ENCODE measurements around the gene ANKRD35.

The ANKRD35 gene

GRCh38 chr1:145879775-145880174 is 5.9 kb downstream of the ANKRD35 start:
- Histone ChIP-seq H3K27ac (ENCODE audit: insufficient read depth, low read length, poor library complexity, severe bottlenecking) (no peak overlapping the region), H3K9me3 (ENCODE audit: control insufficient read depth, low read length) (no peaks in the 10 kb centered on the region), H3K4me3 (ENCODE audit: insufficient read depth, low read depth, low read length, poor library complexity, severe bottlenecking) (no peak overlapping the region), H3K36me3 (ENCODE audit: control insufficient read depth, insufficient read depth, low read length) (no peaks in the 10 kb centered on the region), H3K4me1 (ENCODE audit: control insufficient read depth, insufficient read depth, low read length, poor library complexity, severe bottlenecking) (no peaks in the 10 kb centered on the region), H3K27me3 (replicated peaks; ENCODE audit: control insufficient read depth, insufficient read depth, low read length, poor library complexity, severe bottlenecking) (peaks cover 8% of the 10 kb centered on the region)
- DNase-seq = no peak

- Histone ChIP-seq H3K36me3 (ENCODE audit: control insufficient read depth, insufficient read depth, low read length) (no peaks in the 10 kb centered on the region), H3K4me3 (ENCODE audit: insufficient read depth, low read depth, low read length, poor library complexity, severe bottlenecking) (no peak overlapping the region), H3K9me3 (ENCODE audit: control insufficient read depth, low read length) (no peaks in the 10 kb centered on the region), H3K4me1 (ENCODE audit: control insufficient read depth, insufficient read depth, low read length, poor library complexity, severe bottlenecking) (no peaks in the 10 kb centered on the region), H3K27me3 (replicated peaks; ENCODE audit: control insufficient read depth, insufficient read depth, low read length, poor library complexity, severe bottlenecking) (no peaks in the 10 kb centered on the region), H3K27ac (ENCODE audit: insufficient read depth, low read length, poor library complexity, severe bottlenecking) (no peak overlapping the region)
- DNase-seq = no peak
These were observed 6.9 kb downstream of the ANKRD35 start for GRCh38 chr1:145878724-145879123.

- Histone ChIP-seq H3K36me3 (ENCODE audit: control insufficient read depth, insufficient read depth, low read length) (no peaks in the 10 kb centered on the region), H3K27me3 (replicated peaks; ENCODE audit: control insufficient read depth, insufficient read depth, low read length, poor library complexity, severe bottlenecking) (no peaks in the 10 kb centered on the region), H3K4me1 (ENCODE audit: control insufficient read depth, insufficient read depth, low read length, poor library complexity, severe bottlenecking) (no peaks in the 10 kb centered on the region), H3K4me3 (ENCODE audit: insufficient read depth, low read depth, low read length, poor library complexity, severe bottlenecking) (no peak overlapping the region), H3K27ac (ENCODE audit: insufficient read depth, low read length, poor library complexity, severe bottlenecking) (no peak overlapping the region), H3K9me3 (ENCODE audit: control insufficient read depth, low read length) (no peaks in the 10 kb centered on the region)
- no peak for DNase-seq
These were observed 7.7 kb downstream of the ANKRD35 start for GRCh38 chr1:145877923-145878486.

GRCh38 chr1:145874646-145875045 is 11.0 kb downstream of the ANKRD35 start:
- no peak overlapping the region for H3K4me3 ChIP-seq (ENCODE audit: insufficient read depth, low read depth, low read length, poor library complexity, severe bottlenecking)
- H3K36me3 ChIP-seq (ENCODE audit: control insufficient read depth, insufficient read depth, low read length) = no peaks in the 10 kb centered on the region
- no peak for DNase-seq
- H3K4me1 ChIP-seq (ENCODE audit: control insufficient read depth, insufficient read depth, low read length, poor library complexity, severe bottlenecking) = peaks cover 6% of the 10 kb centered on the region
- H3K27ac ChIP-seq (ENCODE audit: insufficient read depth, low read length, poor library complexity, severe bottlenecking) = no peak overlapping the region
- no peaks in the 10 kb centered on the region for H3K9me3 ChIP-seq (ENCODE audit: control insufficient read depth, low read length)
- no peaks in the 10 kb centered on the region for H3K27me3 ChIP-seq (replicated peaks; ENCODE audit: control insufficient read depth, insufficient read depth, low read length, poor library complexity, severe bottlenecking)

- Histone ChIP-seq H3K36me3 (ENCODE audit: control insufficient read depth, insufficient read depth, low read length) (no peaks in the 10 kb centered on the region), H3K9me3 (ENCODE audit: control insufficient read depth, low read length) (no peaks in the 10 kb centered on the region), H3K4me1 (ENCODE audit: control insufficient read depth, insufficient read depth, low read length, poor library complexity, severe bottlenecking) (peaks cover 6% of the 10 kb centered on the region), H3K27me3 (replicated peaks; ENCODE audit: control insufficient read depth, insufficient read depth, low read length, poor library complexity, severe bottlenecking) (no peaks in the 10 kb centered on the region), H3K4me3 (ENCODE audit: insufficient read depth, low read depth, low read length, poor library complexity, severe bottlenecking) (peak overlapping the region; percentile 42), H3K27ac (ENCODE audit: insufficient read depth, low read length, poor library complexity, severe bottlenecking) (no peak overlapping the region)
- DNase-seq = no peak
These were observed 13.4 kb downstream of the ANKRD35 start for GRCh38 chr1:145871994-145872924.

- H3K4me1 ChIP-seq (ENCODE audit: control insufficient read depth, insufficient read depth, low read length, poor library complexity, severe bottlenecking) = peaks cover 6% of the 10 kb centered on the region
- no peak overlapping the region for H3K27ac ChIP-seq (ENCODE audit: insufficient read depth, low read length, poor library complexity, severe bottlenecking)
- H3K4me3 ChIP-seq (ENCODE audit: insufficient read depth, low read depth, low read length, poor library complexity, severe bottlenecking) = no peak overlapping the region
- H3K9me3 ChIP-seq (ENCODE audit: control insufficient read depth, low read length) = no peaks in the 10 kb centered on the region
- no peak for DNase-seq
- H3K36me3 ChIP-seq (ENCODE audit: control insufficient read depth, insufficient read depth, low read length) = no peaks in the 10 kb centered on the region
- no peaks in the 10 kb centered on the region for H3K27me3 ChIP-seq (replicated peaks; ENCODE audit: control insufficient read depth, insufficient read depth, low read length, poor library complexity, severe bottlenecking)
These were observed 17.4 kb downstream of the ANKRD35 start for GRCh38 chr1:145868232-145868631.

GRCh38 chr1:145863282-145864018 is 22.2 kb downstream of the ANKRD35 start:
- no peak for DNase-seq
- no peaks in the 10 kb centered on the region for H3K36me3 ChIP-seq (ENCODE audit: control insufficient read depth, insufficient read depth, low read length)
- H3K27me3 ChIP-seq (replicated peaks; ENCODE audit: control insufficient read depth, insufficient read depth, low read length, poor library complexity, severe bottlenecking) = no peaks in the 10 kb centered on the region
- H3K27ac ChIP-seq (ENCODE audit: insufficient read depth, low read length, poor library complexity, severe bottlenecking) = no peak overlapping the region
- H3K4me1 ChIP-seq (ENCODE audit: control insufficient read depth, insufficient read depth, low read length, poor library complexity, severe bottlenecking) = no peaks in the 10 kb centered on the region
- H3K9me3 ChIP-seq (ENCODE audit: control insufficient read depth, low read length) = no peaks in the 10 kb centered on the region
- H3K4me3 ChIP-seq (ENCODE audit: insufficient read depth, low read depth, low read length, poor library complexity, severe bottlenecking) = no peak overlapping the region

- peak; percentile 48 to 73 (median 62) for DNase-seq
- Histone ChIP-seq H3K36me3 (ENCODE audit: control insufficient read depth, insufficient read depth, low read length) (peaks cover 6% of the 10 kb centered on the region), H3K27ac (ENCODE audit: insufficient read depth, low read length, poor library complexity, severe bottlenecking) (peak overlapping the region; percentile 78), H3K4me1 (ENCODE audit: control insufficient read depth, insufficient read depth, low read length, poor library complexity, severe bottlenecking) (peaks cover 8% of the 10 kb centered on the region), H3K9me3 (ENCODE audit: control insufficient read depth, low read length) (no peaks in the 10 kb centered on the region), H3K27me3 (replicated peaks; ENCODE audit: control insufficient read depth, insufficient read depth, low read length, poor library complexity, severe bottlenecking) (no peaks in the 10 kb centered on the region), H3K4me3 (ENCODE audit: insufficient read depth, low read depth, low read length, poor library complexity, severe bottlenecking) (peak overlapping the region; percentile 99)
These were observed 26.1 kb downstream of the ANKRD35 start for GRCh38 chr1:145859491-145860023.

- peak; percentile 62 to 77 (median 75) for DNase-seq
- no peaks in the 10 kb centered on the region for H3K9me3 ChIP-seq (ENCODE audit: control insufficient read depth, low read length)
- peaks cover 9% of the 10 kb centered on the region for H3K36me3 ChIP-seq (ENCODE audit: control insufficient read depth, insufficient read depth, low read length)
- no peaks in the 10 kb centered on the region for H3K27me3 ChIP-seq (replicated peaks; ENCODE audit: control insufficient read depth, insufficient read depth, low read length, poor library complexity, severe bottlenecking)
- H3K27ac ChIP-seq (ENCODE audit: insufficient read depth, low read length, poor library complexity, severe bottlenecking) = peak within 1 kb of the TSS; percentile 78
- H3K4me3 ChIP-seq (ENCODE audit: insufficient read depth, low read depth, low read length, poor library complexity, severe bottlenecking) = peak within 1 kb of the TSS; percentile 99
- peaks cover 8% of the 10 kb centered on the region for H3K4me1 ChIP-seq (ENCODE audit: control insufficient read depth, insufficient read depth, low read length, poor library complexity, severe bottlenecking)
These were observed 26.7 kb downstream of the ANKRD35 start, which contains the start of gene PIAS3 for GRCh38 chr1:145858901-145859490. TSS of gene PIAS3 (minus strand) at chr1:145859081. CDS start at chr1:145858990, 91 bp downstream.

Measured in effector memory CD4-positive, alpha-beta T cell (primary cell).